ENCODE measurements around the gene RBM39.

RBM39 gene

GRCh38 chr20:35674921-35675320 lies 67.1 kb downstream of the RBM39 start:
- DNase-seq (ENCODE audit: low spot score) = no peak

- no peak for DNase-seq (ENCODE audit: low spot score)
Observed at GRCh38 chr20:35673884-35674283, 68.2 kb downstream of the RBM39 start.

GRCh38 chr20:35669681-35670080 lies 72.4 kb downstream of the RBM39 start:
- no peak for DNase-seq (ENCODE audit: low spot score)

GRCh38 chr20:35669221-35669620 lies 72.8 kb downstream of the RBM39 start:
- no peak for DNase-seq (ENCODE audit: low spot score)

DNA sequence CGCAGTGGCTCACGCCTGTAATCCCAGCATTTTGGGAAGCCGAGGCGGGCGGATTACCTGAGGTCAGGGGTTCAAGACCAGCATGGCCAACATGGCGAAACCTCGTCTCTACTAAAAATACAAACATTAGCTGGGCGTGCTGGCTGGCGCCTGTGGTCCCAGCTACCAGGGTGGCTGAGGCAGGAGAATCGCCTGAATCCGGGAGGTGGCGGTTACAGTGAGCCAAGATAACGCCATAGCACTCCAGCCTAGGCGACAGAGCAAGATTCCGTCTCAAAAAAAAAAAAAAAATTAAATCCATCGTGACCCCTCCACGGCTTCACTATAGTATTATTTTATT lies 76.1 kb downstream of the RBM39 start:
- DNase-seq (ENCODE audit: low spot score) = no peak

DNA sequence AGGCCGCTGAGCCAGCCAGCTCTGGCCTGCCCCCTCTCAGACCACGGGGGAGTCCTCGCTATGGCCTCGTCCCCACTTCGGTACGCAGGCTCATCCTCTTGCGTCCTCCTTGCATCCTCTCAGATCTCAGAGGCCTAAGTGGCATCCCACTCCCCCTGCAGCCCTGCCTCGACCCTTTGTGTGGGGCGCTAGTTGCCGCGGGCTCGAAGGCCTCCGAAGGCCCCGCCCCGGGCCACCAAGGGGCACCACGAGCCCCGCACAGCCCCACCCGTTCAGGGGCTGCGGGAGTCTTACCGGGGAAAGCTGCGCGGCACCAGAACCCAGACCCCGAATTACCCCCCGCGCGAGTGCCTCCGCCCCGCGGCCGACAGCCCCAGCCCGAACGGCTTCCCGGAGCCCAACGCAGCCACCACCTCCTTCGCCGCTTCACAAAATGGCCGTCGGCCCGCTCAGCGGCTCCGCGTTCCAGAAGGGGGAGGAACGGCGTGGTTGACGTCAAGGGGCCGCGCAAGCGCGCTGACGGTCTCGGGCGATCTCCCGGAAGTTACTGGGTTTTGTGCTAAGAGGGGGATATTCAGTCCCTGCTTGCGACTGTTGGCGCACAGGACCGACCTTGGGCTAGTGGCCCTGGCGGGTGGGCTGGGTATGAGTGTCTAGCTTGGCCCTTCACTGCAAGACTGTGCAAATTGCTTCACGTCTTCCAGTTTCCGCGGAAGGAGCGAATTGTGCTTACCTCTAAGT lies 77.4 kb downstream of the RBM39 start, which contains the start of the genes CPNE1 and RBM12:
CPNE1 (minus strand) TSS at position 435 of the 741 bp plus-strand sequence. CDS start 31,977 bp downstream, outside the sequence.
RBM12 (minus strand) TSS at position 435 of the 741 bp plus-strand sequence. CDS start 9,578 bp downstream, outside the sequence.
- DNase-seq (ENCODE audit: low spot score) = peak; percentile 93

GRCh38 chr20:35663516-35664465 lies 78.3 kb downstream of the RBM39 start:
- peak; percentile 38 for DNase-seq (ENCODE audit: low spot score)

DNA sequence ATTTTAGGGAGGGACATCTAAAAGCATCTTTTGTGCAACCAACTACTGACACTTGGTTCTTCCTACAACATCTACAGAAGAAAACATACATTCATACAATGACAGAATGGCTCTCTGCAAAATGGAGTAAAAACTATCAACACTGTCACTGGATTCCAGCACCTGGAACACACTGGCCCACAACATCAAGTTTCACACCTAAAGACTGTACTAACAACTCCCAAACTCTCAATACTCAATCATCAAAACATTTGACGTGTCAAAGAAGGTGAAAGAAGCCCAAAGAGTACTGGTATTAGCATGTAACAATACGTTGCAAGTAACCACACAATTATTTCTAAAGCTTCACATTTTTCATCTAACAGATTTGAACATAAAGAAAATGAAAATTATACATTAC lies 79.5 kb downstream of the RBM39 start:
- DNase-seq (ENCODE audit: low spot score) = no peak

DNA sequence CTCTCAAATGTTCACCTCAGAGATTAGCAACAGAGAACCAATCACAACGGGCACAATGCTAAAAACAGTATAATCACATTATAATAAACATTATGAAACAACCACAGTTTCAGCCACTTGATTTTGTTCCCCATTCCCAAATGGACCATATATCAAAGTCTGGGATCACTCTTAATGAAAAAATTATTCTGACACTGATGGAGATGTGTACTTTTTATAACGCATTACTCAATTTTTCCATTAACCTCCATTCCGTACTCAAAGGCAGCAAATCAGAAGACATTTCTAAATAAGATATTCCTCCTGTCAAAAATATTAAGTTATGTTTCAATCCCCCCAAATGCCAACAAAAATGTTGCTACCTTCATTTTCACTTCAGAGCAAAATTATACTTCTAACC lies 80.2 kb downstream of the RBM39 start:
- DNase-seq (ENCODE audit: low spot score) = no peak

DNA sequence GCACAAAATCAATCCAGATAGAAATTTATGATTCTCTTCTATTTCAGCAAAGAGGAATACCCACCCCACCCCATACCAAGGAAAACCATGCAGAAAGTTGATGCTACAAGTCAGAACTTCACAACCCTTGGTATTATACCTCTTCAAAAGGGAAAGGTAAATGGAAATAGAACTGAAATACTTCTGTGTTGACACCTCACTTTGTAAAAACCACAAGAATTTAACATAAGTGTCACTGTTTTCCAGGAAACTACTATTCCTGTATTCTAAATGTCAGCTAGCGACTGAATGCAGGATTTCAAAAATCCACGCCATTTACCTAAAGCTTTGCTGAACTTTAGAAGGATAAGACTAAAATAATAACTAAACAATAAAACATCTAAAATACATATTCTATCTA lies 81.0 kb downstream of the RBM39 start:
- DNase-seq (ENCODE audit: low spot score) = no peak

- DNase-seq (ENCODE audit: low spot score) = no peak
Observed at GRCh38 chr20:35660122-35660937, 81.7 kb downstream of the RBM39 start.

DNA sequence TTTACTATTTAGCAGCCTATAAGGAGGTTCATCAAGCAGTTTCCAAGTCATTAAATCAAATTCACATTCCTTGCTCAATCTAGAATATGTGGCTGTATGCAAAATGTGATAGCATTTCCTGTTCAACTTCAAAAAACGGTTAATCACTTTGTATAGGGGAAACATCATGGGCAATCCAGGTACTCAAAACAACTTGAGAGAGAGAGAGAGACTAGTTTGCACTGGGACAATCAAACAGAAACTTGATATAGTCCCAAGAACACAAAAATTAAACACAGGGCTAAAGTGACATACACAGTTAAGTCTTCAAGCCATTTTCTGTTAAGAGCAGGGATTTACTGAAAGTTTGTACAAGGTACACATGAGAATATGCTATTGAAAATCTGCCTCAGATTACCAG lies 84.8 kb downstream of the RBM39 start:
- DNase-seq (ENCODE audit: low spot score) = no peak

- DNase-seq (ENCODE audit: low spot score) = no peak
Observed at GRCh38 chr20:35654415-35654814, 87.6 kb downstream of the RBM39 start.

DNA sequence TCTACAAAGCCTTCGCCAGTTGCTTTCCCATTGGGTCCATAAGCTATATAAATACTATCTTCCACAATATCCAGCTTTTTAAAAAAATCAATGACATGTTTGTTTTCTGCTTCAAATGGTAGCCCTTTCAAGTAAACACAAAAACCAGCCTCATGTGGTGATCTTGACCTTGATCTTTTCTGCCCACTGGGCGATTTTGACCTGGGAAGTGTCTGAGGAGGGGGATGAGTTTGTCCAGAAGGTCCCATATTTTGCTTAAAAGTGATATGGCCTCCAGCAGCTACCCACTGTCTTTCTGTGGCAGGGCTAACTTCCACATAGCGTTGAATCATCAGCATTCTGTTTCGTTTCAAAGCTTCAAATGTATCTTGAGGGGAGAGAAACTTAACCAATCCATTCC lies 88.2 kb downstream of the RBM39 start:
- DNase-seq (ENCODE audit: low spot score) = no peak

Data from globus pallidus (tissue), 1 donor.